ENCODE results near the gene SH2D6. TPM values are rescaled to one million over a fixed set of nuclear protein-coding genes. Genes with fewer than 3 reads are reported as not detected.
"Not testable (repeated sequence)": the region's sequence is repeated elsewhere in the genome, so short reads cannot be mapped to it uniquely, and the experiment has no call there.

The SH2D6 gene
- polyA plus RNA-seq, 1 donor from 2014 or later: not detected

DNA sequence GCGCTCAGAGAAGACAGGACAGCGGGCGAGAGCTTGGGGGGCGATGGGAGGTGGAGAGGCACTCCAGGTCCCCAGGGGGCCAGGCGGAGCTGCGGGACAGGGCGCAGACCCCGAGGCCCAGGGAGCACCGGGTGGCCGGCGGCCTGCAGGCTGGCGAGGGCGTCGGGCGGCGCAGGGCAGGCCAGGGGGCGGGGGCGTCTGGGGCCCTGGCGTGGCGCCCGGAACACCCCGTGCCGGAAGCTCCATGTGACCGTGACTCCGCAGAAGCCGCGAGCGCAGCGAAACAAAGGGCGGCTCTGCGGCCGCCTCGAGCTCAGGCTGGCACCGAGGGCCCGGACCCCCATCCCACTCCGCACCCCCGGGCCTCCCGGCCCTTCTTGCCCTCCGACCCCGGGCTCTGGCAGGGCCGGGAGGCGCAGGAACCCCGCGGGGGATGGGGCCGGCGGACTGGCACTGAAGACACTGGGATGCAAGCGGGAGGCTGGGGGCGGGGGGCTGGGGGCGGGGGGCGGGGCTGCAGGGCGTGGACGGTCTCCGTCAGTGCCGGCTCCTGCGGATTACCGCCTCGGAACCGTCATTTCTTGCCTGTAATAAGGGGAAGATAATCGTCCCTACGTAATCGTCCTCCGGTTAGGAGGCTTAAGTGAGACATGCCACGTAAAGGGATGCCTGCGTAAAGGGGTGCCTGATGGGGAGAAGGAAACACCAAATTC lies 19.1 kb downstream of the SH2D6 start:
- Mint-ChIP-seq H3K9me3 (no peaks in the 10 kb centered on the region), H3K4me1 (peaks cover 4 to 12% (median 5%) of the 10 kb centered on the region in 3 donors), H3K27ac (peak overlapping the region; percentile 67 to 97 (median 90)), H3K27me3 (no peaks in the 10 kb centered on the region), H3K4me3 (peak overlapping the region; percentile 58 to 95 (median 89)), H3K36me3 (no peaks in the 10 kb centered on the region)

DNA sequence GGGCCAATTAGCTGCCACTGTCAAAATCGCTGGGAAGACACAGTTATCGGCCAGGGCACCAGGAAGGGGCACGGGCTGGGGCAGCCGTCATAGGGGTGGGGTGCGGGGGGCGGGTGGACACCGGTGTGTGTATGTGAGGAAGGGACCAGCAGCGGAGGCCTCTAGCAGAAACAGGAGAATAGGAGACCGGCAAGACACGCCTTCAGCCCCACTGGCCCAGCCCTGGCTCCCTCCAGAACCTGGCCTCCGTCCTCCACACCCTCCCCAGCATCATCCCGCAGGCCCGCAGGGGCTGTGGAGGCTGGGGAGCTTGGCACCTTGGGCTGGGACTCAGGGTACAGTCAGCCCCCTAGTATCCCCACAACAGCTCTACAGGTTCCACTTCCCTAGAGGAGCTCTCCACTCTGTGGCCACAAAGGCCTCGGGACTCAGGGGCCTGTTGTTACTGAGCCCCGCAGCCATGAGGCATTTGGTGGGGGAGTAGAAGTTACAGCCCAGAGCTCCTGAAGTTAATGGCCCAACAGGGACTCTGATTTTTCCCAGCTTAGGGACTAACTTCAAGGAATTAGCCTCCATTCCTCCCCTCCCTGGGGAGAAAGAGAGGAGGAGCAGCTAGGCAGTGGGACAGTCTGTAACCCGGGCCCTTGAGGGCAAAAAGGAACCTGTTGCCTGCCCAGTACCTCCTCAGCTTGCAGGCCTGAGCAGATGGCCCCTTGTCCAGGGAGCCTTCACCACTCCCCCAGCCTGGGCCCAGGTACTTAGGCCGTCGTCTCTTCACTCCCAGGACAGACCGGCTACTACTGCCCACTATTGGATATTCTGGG lies 19.9 kb downstream of the SH2D6 start:
- Mint-ChIP-seq H3K27me3 (no peaks in the 10 kb centered on the region), H3K9me3 (no peaks in the 10 kb centered on the region), H3K4me3 (peak overlapping the region; percentile 60 to 95 (median 86)), H3K36me3 (no peaks in the 10 kb centered on the region), H3K27ac (peak overlapping the region in 2 of 3 donors; percentile 54 to 97), H3K4me1 (peaks cover 4 to 12% (median 5%) of the 10 kb centered on the region in 3 donors)

DNA sequence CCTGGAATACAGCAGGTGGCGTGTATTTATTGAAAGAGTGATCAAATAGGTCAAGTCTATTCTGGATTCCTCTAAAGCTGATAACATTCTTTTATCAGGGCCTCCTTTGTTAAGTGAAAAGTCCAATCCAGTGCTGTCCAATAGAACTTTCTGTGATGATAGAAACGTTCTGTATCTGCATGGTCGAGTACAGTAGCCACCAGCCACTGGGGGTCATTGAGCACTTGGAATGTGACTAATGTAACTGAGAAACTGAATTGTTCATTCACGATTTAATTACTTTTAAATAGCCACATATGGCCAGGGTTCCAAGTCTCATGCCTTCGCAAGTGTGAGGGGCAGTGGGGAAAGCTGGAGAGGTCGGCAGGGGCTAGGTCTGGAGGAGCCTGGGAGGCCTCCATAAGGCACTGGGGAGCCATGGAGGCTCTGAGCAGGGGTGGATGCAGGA lies 20.5 kb downstream of the SH2D6 start:
- no peaks in the 10 kb centered on the region for H3K9me3 Mint-ChIP-seq
- H3K27me3 Mint-ChIP-seq: no peaks in the 10 kb centered on the region
- H3K4me1 Mint-ChIP-seq: peaks cover 4 to 12% (median 5%) of the 10 kb centered on the region in 3 donors
- H3K27ac Mint-ChIP-seq: peak overlapping the region in 2 of 3 donors; percentile 45 to 83
- no peaks in the 10 kb centered on the region for H3K36me3 Mint-ChIP-seq
- peak overlapping the region in 2 of 4 donors; percentile 8 to 60 for H3K4me3 Mint-ChIP-seq

DNA sequence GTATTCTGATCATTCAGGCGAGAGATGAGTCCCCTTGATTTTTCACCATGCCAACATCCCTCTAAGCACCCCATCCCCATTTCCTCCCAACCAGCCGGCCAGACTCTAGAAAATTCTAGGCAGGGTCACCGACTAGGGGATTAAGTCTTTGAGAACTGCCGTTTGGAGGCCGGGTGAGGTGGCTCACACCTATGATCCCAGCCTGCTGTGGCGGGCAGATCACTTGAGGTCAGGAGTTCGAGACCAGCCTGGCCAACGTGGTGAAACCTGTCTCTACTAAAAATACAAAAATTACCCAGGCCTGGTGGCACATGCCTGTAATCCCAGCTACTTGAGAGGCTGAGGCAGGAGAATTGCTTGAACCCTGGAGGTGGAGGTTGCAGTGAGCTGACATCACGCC lies 21.1 kb downstream of the SH2D6 start:
- not testable (repeated sequence) for H3K36me3 Mint-ChIP-seq, H3K9me3 Mint-ChIP-seq, H3K27me3 Mint-ChIP-seq
- peaks cover 4 to 12% (median 5%) of the 10 kb centered on the region in 3 donors for H3K4me1 Mint-ChIP-seq
- H3K27ac Mint-ChIP-seq: peak overlapping the region in 1 of 3 donors; percentile 45
- H3K4me3 Mint-ChIP-seq: peak overlapping the region in 1 of 4 donors; percentile 60

DNA sequence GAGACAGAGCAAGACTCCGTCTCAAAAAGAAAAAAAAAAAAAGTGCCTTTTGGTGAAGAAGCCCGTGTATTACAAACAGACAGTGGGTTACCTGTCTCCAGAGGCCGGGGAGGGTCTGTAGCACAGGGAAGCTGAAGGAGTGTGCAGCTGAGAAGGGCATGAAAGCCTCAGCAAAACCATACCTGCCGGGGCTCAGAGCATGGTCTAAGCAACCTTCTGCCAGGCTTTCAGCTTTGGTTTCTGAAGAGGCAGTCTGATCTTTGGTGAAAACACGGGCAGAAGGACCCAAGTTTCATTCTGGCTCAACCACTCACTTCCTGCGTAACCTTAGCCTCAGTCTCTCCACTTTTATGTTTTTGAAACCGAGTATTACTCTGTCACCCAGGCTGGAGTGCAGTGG lies 21.5 kb downstream of the SH2D6 start:
- H3K4me1 Mint-ChIP-seq: peaks cover 4 to 12% (median 5%) of the 10 kb centered on the region in 3 donors
- peak overlapping the region in 2 of 4 donors; percentile 17 to 60 for H3K4me3 Mint-ChIP-seq
- no peaks in the 10 kb centered on the region for H3K9me3 Mint-ChIP-seq
- H3K27me3 Mint-ChIP-seq: no peaks in the 10 kb centered on the region
- H3K36me3 Mint-ChIP-seq: no peaks in the 10 kb centered on the region
- H3K27ac Mint-ChIP-seq: no peak overlapping the region

DNA sequence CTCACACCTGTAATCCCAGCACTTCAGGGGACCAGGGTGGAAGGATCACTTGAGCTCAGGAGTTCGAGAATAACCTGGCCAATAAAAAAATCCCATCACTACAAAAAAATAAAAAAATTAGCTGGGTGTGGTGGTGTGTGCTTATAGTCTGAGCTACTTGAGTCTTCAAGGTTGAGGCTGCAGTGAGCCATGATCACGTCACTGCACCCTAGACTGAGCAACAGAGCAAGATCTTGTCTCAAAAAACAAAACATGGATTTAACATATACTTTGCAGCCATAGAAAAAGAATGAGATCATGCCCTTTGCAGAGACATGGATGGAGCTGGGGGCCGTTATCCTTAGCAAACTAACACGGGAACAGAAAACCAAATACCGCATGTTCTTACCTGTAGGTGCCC lies 22.2 kb downstream of the SH2D6 start:
- Mint-ChIP-seq H3K4me3 (peak overlapping the region in 1 of 4 donors; percentile 52), H3K27ac (no peak overlapping the region)

DNA sequence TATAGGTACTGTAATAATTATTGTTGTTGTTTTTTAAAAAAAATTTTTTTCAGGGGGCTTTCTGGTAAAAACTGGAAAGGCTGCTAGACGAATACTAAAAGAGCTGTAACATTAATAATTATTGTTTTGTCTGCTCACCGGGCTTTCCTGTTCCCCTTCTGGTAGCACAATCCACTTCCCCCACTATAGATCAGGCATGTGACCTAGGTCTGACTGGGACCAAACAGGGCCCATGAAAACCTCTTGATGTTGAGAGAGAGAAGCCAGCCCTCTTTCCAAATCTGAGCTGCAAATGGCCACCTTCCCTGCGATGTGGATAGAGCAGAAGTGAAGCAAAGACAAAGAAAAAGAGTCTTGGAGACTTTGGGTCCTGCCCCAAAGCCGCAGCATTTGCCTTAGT lies 23.4 kb downstream of the SH2D6 start:
- Mint-ChIP-seq H3K4me3 (no peak overlapping the region), H3K27me3 (no peaks in the 10 kb centered on the region), H3K27ac (peak overlapping the region in 2 of 3 donors; percentile 31 to 73), H3K4me1 (peaks cover 4 to 9% (median 5%) of the 10 kb centered on the region in 3 donors), H3K9me3 (no peaks in the 10 kb centered on the region), H3K36me3 (no peaks in the 10 kb centered on the region)

More for the DNA sequence above, 22.2 kb downstream of the SH2D6 start:
- Mint-ChIP-seq H3K36me3 (no peaks in the 10 kb centered on the region), H3K27me3 (no peaks in the 10 kb centered on the region), H3K4me1 (peaks cover 4 to 12% (median 5%) of the 10 kb centered on the region in 3 donors), H3K9me3 (no peaks in the 10 kb centered on the region)

DNA sequence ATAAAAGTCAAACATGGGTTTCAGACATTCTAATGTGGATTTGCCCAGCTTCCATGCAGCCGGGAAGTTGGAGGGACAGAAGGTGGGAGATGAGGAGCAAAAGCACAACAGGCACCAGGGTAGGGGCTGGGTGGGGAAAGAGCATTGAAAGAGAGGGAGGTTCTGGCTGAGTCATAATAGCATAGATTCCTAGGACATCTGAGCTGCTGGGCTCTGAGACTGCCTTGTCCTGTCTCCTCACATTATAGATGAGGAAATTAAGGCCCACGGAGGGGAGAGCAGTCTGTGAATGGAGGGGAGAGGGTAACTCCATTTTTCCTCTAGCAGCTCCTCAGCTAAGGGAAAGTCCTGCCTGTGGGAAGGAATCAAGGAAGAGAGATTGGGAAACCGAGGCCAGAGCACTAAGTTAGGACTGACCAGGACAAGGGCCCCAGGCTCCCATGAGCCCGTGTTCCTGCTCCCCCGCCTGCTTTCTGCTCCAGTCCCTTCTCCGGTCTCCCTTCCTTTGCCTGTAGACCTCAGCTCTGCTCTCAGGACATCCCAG lies 26.2 kb downstream of the SH2D6 start:
- H3K27ac Mint-ChIP-seq: no peak overlapping the region
- no peaks in the 10 kb centered on the region for H3K27me3 Mint-ChIP-seq
- H3K4me3 Mint-ChIP-seq: no peak overlapping the region
- no peaks in the 10 kb centered on the region for H3K36me3 Mint-ChIP-seq
- H3K4me1 Mint-ChIP-seq: peaks cover 0 to 2% (median 0%) of the 10 kb centered on the region in 3 donors
- H3K9me3 Mint-ChIP-seq: no peaks in the 10 kb centered on the region

DNA sequence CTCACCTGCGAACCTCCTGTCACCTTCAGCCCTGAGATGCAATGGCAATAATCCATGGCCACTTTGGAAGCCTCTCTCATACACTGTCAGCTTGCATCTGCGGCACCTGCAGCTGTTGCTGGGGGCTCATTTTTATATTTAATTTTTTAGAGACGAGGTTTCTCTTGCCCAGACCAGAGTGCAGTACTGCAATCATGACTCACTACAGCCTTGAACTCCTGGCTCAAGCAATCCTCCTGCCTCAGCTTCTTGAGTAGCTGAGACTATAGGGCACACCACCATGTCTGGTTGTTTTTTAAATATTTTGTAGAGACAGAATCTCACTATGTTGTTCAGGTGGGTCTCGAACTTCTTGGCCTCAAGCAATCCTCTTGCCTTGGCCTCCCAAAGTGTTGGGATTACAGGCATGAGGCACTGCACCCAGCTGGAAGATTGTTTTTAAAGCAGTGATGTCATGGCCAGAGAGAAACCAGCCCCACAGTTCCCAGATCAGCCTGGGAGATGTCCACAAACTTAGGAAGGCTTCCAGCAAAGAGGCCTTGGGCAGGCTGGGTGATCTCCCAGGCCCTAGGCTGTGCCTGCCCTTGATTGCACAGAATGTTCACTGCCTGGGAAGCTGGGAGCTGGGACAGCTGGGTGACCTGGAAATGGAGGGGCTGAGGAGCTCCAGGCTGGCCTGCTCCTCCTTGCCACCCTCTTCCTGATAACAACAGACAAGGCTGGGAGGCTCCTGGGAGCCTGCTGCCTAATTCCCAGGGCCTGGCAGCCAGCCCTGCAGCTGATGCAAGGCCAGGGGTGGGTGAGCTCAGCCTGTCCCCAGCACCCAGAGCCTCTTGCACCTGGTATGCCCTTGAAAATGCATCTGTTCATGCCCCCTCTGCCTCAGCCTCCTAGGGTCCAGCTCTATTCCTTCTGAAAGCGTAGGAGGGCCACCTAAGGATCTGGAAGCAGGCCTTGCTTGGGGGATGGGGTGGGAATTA lies 27.1 kb downstream of the SH2D6 start:
- Mint-ChIP-seq H3K27ac (no peak overlapping the region), H3K27me3 (peaks cover 2% of the 10 kb centered on the region), H3K4me3 (no peak overlapping the region), H3K9me3 (no peaks in the 10 kb centered on the region), H3K4me1 (peaks cover 0 to 2% (median 0%) of the 10 kb centered on the region in 3 donors), H3K36me3 (no peaks in the 10 kb centered on the region)

DNA sequence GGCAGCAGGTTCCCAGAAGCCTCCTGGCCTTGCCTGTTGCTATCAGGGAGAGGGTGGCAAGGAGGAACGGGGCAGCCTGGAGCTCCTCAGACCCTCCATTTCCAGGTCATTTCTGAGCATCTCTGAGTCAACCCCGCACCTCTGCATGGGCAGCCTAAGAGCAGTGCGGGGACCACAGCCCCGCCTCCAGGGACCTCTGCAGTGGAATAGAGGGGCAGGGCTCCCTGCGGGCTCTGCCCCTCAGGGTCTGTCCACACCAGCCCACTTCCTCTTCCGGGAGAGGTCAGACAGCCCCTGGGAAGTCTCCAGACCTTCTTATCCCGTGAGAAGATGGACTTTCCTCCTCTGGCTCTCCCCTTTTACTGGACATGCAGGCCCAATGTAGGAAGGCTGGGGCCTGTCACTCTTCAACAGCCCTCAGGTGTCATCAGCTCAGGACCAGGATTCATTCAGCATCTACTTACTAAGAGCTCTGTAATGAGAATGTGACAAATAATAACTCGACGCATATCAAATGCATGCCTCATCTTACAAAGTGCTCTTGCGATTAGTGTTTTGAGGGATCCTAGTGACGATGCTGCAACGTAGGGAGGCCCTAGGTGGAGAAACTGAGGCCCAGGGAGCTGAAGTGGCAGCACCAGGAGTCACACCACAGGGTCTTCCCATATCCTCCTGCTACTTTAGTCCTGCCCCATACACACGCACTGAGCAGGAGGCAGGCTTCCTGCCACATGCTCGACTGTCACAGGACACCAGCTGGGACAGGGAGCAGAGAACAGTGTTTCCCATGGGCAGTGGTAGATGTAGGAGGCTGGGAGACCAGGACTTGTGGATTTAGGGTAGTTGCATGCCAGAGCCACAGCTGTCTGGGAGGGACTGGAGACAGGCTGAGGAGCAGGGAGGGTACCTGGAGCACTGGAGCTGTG lies 28.0 kb downstream of the SH2D6 start:
- peaks cover 2% of the 10 kb centered on the region for H3K27me3 Mint-ChIP-seq
- H3K27ac Mint-ChIP-seq: no peak overlapping the region
- no peak overlapping the region for H3K4me3 Mint-ChIP-seq
- no peaks in the 10 kb centered on the region for H3K9me3 Mint-ChIP-seq
- H3K36me3 Mint-ChIP-seq: no peaks in the 10 kb centered on the region
- H3K4me1 Mint-ChIP-seq: peaks cover 0 to 2% (median 0%) of the 10 kb centered on the region in 3 donors

DNA sequence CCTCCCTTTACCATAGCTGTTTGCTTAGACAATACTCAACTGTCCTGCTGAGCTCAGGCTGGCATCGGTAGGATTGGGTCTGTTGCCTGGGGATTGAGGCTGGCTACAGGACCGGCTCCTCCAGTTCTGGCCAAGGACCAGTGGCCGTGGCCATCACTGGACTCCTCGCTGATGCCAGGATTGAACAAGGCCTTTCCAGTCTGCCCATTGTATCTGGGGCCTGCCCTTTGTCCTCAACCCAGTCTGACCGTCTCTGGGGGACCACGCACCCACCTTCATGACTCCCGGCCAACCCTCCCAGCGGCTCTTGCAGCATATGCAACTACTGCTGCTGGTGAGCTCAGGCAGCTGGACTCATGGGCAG lies 28.7 kb downstream of the SH2D6 start:
- H3K36me3 Mint-ChIP-seq: no peaks in the 10 kb centered on the region
- no peak overlapping the region for H3K27ac Mint-ChIP-seq
- H3K4me3 Mint-ChIP-seq: no peak overlapping the region
- H3K4me1 Mint-ChIP-seq: peaks cover 0 to 2% (median 0%) of the 10 kb centered on the region in 3 donors
- H3K27me3 Mint-ChIP-seq: peaks cover 2% of the 10 kb centered on the region
- no peaks in the 10 kb centered on the region for H3K9me3 Mint-ChIP-seq

DNA sequence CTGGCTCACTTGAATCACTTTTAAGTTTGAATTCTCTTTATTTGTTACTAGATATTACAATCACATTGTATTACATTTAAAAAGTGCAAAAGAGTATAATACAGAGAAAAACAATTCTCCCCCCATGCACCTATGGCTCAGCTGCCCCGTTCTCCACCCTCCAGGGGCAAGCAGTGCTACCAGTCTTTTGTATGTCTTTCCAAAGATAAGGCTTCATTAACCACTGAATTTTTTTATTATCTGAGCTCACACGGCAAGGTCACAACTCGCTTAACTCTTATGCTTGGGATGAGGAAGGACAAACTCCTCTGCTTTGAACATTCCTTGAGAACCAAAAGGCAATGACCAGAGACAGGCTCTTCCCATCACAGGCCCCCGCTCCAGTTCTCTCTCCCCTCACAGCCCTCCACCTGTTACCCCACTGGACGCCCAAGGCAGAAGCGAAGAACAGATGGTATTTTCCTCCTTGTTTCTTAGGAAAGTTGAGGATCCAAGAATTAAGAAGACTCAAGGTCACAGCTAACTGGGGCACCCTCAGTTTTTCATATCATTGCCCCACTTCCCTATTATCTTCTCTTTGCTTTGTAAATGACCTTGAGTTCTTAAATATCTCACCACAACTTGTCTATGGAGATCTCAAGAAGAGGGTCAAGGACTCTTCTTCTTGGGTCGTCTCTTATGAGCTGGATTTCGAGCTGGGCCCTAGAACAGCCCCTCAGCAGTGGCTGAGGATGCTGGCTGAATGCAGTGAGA lies 30.1 kb downstream of the SH2D6 start:
- Mint-ChIP-seq H3K4me3 (no peak overlapping the region), H3K9me3 (no peaks in the 10 kb centered on the region), H3K36me3 (no peaks in the 10 kb centered on the region), H3K4me1 (peaks cover 0 to 2% (median 0%) of the 10 kb centered on the region in 3 donors), H3K27me3 (peaks cover 2% of the 10 kb centered on the region), H3K27ac (no peak overlapping the region)

DNA sequence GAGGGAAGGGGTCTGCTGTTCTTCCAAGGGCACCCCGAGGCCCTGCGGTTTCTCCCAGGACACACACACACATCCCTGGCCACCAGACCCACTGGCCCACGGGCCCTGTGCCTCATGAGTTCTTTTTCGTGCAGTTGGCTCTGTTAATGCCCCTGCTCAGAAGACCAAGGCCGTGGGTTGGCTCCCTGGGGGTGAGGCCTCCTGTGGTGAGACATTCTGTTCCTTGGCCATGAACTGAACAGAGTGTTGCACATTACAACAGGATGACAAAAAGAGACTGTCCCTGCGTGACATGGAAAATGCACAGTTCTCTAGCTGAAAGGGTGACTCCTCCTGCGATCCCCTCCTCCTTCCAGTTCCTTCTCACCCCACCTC lies 30.7 kb downstream of the SH2D6 start:
- Mint-ChIP-seq H3K9me3 (no peaks in the 10 kb centered on the region), H3K27ac (no peak overlapping the region), H3K4me1 (peaks cover 0 to 2% (median 0%) of the 10 kb centered on the region in 3 donors), H3K27me3 (peaks cover 2% of the 10 kb centered on the region), H3K36me3 (no peaks in the 10 kb centered on the region), H3K4me3 (no peak overlapping the region)
